AG08396 (cell line): ENCODE measurements around the gene GRP.
A peak's percentile ranks its signal among the peaks of the same experiment; 100 is the strongest.

Experiments
- DNase-seq: peaks from one replicate; pipeline ENCODE4 v3.0.0; 2012; ENCODE audit warnings: low spot score, mixed read lengths

Gene GRP

DNA sequence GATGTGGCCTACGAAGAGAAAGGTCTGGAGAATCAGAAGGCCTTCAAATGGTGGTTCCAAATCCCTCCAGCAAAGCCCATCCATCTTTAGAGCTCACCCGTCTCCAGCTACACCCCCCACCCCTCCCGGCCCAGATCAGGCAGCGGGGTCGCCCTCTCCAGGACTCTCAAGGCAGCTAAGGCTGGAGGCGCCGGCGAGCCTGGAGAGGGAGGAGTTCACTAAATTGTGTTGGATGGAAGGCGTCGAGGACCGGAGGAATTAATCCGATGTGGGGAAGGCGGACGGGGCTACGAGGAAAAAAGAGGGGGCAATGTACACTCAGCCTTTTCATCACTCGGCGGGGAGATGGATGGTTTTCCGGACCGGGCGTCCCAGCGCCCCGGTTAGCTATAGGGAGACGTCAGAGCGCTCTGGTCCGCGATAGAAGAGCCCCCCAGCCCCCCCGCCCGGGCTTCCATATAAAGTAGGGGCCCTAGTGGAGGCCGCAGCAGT is at the start of gene GRP:
Gene GRP, plus strand, starts transcription at position 487 of the 492 bp plus-strand sequence. CDS start 108 bp downstream, outside the sequence.
- no peak for DNase-seq

DNA sequence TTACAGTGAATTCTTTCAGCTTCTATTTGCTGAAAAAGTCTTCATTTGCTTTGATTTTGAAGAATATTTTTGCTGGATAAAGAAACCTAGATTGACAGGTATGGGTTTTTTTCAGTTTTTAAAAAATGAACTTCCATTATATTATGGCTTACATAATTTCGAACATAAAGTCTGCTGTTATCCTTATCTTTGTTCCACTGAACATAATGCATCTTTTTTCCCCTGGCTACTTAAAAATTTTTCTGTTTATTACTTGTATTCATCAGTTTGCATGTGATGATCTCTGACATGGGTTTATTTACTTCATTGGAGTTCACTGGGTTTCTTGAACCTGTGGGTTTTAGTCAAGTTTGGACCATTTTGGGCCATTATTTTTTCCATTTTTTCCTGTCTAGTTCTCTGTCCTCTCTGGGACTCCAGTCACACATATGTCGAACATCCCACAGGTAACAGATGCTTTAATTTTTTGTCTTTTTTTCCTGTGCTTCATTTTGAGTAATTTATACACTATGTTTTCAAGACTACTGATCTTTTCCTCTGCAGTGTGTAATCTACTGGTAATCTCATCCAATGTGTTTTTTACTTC is 47.2 kb upstream of the GRP start:
- DNase-seq = no peak

DNA sequence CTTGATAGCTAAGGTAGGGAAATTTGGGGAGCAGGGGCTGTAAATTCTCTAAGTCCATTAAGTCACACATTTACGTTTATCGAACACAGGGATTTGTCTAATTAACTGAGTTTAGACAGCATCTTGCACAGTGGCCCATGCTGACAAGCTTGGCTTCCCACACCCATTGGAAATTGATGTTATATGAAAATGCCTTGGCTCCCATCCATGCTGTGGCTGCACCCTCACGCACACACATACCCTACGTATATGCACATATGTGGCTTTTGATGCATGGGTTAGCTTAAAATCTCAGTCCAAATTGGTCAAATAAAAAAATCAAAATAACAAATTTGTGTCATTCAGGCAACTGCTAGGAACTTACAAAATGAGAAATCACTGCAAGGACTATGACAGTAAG is 42.5 kb upstream of the GRP start:
- DNase-seq = no peak

DNA sequence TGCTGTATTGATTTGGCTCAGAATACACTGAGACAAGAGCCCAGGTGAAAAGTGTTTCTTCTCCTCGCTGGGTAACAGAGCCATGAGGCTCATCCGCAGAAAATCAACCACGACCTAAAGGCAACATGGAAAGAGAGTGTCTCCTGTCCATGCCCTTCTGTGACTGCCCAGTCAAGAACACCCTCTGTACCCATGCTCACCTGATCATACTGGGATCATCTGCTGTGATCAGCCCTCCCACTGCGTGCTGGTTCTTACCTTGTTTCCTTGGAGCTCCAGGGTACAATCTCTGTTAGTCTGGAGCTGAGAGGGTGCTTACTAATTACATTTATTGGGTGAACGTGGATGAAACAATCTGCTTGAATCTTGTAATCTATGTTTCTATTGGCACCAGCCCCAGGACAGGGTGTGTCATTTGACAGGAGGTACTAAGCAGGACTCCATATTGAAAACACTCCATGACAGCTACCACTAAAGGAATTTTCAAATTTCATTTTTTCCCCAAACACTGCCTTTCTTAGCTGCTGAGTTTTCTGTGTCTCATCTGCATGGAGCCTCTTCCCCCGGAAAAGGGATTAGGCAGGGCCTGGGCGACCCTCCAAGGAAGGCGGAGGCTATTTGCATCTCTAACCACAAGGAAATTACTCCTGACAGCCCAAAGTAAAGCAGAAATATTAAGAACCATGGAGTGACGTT is 39.7 kb upstream of the GRP start:
- peak; percentile 17 for DNase-seq

DNA sequence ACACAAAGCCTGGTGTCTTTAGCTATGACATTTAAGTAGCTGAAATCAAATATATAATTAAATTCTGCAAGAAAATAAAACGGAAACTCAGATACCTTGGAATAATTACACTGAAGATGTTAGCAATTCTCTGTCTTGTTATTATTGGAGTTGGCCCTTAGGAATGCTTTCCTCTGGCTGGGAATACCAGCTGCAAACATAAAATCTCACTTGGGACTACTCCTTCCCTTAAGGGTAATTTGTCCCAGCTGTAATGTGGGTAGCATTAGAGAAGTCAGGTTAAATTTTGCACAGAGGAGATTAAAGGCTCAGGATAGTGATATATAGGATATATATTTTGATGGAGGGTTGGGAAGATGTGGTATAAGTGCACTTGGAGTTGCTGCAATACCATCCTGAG is 37.3 kb upstream of the GRP start:
- no peak for DNase-seq

DNA sequence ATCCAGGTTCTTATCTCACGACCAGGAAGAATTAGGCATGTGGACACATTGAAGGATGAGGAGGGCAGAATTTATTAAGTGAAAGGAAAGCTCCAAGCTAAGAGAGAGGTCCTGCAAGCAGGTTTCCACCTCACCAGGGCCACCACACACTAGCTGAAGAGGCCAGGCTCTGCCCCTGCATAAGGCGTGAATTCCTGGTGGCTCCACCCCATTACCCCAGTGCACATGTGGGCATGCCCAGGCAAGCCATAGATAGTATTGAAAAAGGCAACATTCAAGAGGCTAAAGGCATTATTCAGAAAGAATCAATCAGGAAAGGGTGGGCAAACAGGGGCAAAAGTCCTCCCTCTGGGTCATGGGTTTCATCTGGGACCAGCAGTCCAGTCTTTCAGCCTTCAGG is 30.9 kb upstream of the GRP start:
- DNase-seq = no peak

DNA sequence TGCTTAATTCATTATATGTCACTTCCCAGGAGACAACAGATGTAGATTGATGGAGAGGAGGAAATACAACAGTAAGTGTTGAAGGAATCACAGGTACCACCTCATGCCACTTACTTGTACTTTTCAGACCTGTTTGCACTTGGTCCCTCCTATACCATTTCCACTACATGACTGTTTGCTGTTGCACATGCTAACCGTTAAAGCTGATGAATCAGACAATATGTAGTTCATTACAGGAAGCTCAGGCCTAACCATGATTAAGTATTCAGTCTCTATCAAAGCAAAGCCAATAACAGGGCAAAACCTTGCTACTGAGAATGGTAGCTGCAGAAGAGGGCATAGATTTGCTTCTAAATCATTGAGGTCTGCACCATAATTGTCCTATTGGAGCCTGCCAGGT is 30.2 kb upstream of the GRP start:
- DNase-seq = no peak

DNA sequence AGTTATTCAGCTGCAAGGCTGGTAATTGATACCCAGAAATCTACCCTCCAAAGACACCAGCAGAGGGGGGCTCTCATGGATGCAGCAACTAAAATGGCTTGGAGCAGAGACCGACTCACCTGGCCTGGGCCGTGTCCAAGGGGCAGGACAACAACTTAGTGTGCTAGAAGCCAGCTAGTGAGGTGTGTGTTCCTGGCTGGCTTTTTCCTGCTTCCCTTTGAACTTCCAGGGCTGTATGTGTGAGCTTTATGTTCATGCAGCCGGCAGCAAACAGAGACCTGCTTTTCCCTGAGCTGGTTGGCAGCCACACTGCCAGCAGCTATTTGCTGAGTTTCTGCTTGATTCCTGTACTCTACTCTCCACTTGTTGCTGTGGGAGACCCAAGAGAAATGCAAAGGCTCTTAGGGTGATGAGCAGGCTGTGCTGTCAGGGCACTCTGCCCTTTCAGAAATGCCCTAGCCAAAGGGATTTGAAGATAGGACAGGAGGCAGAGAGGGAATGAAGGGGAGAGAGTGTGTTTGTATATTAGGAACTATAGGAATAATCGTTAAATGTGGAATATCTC is 23.7 kb upstream of the GRP start:
- DNase-seq = no peak

DNA sequence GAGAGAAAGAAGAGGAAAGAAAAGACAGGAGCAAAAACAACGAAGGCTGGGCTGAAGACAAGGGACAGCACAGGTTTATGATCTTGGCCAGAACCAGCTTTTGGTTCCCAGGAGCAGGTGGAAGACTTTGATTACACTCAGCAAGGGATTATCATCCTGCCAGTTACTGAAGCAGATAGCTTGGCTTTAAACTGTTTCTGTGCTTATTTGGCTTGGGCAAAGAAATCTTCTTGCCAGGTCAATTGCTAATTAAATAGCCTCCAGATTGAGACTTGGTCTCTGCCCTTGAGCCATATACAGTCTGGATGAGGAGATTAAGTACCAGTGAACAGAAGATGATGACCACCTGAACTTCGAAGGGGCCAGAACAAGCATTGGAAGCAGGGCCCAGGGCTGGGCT is 22.3 kb upstream of the GRP start:
- no peak for DNase-seq

DNA sequence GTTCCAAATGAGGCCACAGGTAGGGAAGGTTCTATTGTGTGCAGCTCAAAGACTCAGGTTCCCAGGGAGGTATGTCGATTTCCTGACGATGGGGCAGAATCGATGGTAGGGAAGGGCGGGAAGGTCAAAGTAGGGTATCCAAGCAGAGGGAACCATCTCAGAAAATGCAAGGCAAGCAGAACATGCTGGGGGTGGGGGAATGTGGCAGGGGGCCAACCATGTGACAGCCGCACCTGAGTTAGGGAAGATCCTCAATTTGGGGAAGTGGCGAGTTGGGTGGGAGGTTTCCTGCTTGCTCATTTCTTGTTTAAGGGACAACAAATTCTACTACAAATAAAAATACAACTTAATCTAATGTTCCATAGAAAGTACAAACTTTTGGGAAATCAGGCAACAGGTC is 21.7 kb upstream of the GRP start:
- DNase-seq = no peak

DNA sequence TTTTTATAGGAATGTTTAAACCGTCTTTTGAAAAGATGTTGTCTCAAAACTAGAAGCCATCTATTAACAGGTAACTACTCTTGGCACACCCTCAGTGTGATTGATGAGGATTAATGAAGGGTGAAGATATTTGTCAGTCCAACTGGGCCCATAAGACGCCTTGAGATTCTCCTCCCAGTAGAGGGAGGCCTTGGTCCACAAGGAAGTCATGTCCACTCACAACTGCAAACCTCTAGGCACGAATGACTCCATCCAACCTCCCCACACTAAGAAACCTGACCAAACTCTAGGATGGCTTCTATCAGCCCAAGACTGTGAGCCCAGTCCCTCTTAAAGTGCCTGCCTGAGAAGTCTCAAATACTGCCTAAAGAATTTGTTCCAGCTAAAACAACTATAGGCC is 19.2 kb upstream of the GRP start:
- no peak for DNase-seq

DNA sequence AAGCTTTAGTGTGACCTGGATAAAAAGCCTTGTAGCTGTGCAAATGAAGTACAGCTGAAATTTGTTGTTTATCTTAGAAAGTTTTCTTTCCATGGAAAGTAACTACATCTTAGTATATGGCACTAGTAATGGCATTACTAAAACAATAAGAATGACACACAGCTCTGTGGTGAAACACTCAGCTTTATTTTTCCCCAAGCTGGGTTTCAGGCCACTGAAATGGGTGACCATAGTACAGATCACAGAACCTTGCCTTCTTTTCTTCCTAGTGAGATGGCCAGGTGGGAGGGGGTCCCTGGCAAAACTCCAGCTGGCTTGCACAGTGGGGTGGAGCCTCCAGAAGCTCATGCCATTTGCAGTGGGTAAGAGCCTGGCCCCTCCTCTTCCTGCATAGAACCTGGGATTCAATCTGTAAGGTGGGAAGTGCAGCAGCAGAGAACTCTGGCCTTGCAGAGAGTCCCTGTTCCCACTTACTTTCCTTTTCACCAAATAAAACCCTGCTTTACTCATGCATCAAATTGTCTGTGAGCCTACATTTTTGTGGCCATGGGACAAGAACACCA is 17.6 kb upstream of the GRP start:
- no peak for DNase-seq

DNA sequence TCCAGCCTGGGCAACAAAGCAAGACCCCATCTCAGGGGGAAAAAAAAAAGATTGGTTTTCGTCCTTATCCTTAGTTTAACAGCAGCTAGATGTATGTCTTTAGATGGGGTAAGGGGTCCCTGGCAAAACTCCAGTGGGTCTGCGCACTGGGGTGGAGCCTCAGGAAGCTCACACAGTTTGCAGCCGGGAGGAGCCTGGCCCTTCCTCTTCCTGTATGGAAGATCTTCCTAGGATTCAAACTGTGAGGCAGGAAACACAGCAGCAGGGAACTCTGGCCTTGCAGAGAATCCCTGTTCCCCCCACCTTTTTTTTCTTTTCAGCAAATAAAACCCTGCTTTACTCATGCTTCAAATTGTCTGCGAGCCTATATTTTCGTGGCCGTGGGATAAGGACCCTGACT is 12.5 kb upstream of the GRP start:
- DNase-seq = no peak

DNA sequence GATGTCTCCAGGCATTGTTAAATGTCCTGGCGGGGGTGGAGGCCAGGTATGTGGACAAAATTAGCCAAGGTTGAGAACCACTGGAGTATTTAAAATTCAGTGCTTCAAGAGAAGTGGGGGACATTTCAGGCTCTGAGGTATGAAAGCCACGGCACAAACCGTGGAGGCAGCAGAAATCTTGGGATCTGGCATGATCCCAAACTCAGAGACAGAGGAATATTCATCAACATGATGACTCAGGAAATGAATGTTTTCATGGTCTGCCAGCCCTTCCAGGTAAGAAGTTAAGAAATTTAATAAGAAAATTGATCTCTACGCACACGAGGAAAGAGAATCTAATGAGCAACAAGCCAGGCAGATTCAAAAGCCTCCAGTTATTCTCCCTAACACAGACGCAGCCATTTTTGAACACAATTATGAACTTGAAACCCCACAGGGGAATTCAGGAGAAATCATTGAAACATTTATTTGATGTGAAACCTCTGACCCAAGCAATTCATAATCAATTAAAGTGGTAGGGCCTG is 11.3 kb upstream of the GRP start:
- no peak for DNase-seq

DNA sequence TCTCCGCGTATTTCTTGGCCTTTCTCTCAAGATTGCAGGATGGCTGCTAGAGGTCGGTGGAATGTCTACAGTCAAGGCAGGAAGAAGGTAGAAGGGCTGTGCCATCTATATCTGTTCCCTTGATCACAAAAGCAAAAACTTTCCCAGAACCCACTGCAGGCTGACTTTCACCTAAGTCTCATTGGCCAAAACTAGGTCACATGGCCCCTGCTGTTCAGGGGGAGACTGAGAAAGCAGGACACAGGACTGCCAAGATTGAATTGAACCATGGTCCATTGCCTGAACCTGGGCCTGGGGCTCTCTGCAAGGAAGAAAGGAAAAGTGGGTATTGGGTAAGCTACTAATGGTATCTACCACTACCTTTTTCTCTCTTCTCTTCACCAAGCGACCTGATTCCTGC is 9.7 kb upstream of the GRP start:
- no peak for DNase-seq

DNA sequence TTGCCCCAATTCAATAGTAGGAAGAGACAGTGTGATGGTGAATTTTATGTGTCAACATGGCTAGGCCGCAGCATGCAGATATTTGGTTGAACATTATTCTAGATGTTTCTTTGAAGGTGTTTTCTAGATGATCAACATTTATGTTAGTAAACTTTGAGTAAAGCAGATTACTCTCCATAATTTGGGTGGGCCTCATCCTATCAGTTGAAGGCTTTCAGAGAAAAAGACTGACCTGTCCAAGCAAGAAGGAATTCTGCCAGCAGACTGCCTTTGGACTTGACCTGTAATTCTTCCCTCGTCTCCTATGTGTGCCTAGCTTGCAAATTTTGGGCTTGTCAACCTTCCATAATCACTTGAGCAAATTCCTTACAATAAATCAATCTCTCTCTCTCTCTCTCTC is 8.3 kb upstream of the GRP start:
- no peak for DNase-seq

DNA sequence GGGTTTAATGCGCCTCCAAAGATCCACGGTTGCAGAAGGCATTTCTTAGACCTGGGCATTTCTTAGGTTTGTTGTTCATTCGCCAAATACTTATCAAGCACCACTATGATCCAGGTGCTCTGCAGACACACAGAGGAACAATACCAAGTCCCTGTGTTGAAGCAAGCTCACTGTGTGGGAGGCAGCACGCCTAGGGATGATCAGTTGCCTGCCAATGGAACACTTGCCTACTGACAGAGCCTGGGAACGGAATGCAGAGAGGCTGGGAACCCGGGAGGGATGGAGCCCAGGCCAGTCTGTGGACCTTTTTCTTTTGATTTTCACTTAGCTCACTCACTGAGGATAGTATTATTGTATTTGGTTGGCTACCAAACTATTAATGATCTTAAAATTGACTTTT is 1.9 kb upstream of the GRP start:
- DNase-seq = no peak

DNA sequence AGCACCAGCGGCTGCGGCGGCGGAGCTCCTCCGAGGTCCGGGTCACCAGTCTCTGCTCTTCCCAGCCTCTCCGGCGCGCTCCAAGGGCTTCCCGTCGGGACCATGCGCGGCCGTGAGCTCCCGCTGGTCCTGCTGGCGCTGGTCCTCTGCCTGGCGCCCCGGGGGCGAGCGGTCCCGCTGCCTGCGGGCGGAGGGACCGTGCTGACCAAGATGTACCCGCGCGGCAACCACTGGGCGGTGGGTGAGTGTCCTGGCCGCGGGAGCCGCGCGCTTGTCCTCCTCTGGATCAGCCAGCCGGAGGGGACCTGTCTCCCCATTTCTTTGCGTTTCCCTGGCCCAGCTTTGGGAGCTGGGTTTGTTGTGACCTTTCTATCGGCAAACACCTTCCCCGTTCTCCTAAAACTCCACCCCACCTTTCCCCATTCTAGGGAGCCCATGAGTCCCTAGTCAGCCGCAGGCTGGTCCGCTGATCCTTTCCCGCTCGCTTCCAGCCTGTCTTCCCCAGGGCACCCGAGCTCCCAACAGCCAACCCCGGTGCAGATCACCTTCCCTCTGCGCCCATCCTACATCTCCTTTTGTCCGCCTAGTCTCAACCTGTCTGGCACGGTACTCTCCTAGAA is 316 bp downstream of the GRP start:
- DNase-seq = no peak

DNA sequence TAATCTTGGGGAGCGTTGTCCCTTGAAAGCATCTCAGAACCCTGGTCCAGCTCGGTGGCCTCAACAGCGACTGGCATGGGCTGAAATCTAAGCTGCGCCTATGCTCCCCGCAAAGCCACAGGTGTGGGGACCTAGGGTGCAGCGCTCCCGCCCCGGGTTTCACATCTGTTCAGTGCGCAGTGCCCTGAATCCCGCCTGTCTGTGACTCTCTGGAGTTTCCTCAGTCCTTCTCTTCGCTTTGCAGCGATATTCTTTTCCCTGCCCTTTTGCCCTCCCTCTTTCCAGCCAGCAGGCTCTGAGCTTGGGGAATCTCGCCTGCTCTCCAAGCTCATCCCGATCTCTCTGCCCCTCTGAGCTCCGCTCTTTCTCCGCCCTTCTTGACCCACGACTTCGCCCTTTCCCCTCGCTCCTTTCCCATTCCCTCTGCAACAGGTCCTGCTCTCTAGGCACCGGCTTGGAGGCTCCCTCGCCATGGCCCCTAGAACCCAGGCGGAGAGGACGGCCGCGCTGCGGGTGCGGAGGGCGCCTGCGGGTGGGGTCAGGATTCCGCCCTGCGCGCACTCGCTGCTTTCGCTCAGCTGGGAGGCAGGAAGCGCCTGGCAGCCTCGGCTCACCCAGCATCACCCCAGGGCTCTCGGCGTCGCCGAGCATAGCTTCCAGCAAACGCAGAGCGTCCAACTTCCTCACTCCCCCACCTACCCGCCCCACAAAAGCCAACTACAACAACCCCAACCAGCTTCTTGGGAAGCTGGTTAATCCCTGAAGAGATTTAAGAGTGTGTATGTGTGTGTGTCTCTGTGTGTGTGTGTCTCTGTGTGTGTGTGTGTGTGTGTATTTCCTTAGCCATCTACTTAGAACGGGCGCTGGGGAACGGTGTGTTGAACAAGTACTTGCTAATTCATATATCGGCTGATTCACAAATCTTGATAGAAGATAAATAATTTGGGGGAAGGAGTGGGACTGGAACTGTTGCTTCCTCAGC is 1.1 kb downstream of the GRP start:
- no peak for DNase-seq

DNA sequence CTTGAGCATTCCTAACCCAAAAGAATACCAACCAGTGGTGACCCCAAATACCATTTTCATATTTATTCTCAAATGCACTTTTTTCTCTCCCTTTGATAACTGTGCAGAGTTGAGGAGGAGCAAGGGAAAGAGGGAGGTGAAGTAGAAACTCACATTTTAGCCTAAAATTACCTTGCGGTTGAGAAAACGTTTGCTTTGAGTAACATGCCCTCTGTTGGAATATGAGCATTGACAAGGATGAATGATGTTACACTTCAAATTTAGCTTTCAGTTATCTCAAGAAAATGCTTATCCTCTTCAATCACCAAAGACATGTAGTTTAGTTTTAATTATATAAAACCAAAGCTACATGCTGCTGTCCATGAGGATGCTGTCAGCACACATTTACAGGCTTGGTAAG is 2.4 kb downstream of the GRP start:
- no peak for DNase-seq

DNA sequence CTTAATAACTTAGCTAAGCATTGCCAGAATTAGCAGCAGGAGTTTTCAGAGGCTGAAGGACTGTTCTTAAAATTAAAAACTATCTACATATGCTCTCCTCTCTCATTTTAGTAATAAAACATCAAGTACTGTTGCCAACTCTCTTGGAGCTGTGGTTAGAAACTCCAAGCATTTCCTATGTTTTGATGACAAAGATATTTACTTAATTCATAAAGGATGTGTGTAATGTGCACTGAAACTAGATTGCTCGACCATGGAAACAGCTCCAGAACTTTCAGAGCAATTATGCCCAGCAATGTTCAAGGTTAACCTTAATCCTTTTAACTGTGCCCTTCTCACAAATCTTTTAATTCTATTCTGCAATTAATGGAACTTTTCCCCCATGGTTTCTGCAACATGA is 8.4 kb downstream of the GRP start:
- DNase-seq = no peak

DNA sequence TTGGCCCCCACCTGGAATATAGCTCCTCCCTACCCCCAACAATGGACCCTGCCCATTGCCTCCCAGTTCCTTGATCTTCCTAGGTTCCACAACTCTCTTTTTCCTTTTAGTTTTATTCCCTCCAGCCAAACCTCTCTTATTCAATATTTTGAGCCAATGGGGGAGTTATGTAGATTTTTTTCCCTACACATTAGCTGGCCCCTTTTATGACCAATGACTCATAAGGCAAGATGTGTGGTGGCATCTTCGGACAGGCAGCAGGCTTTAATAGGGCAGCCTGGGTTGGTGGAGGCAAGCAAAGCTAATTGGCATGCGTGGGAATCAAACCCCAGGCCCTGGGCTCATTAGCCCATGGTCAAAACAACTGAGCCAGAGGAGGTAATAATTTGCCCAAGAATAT is 9.2 kb downstream of the GRP start:
- no peak for DNase-seq
